Fibroblast of the aortic adventitia (primary cell): ENCODE results near the gene PIGR. TPM values are rescaled to one million over a fixed set of nuclear protein-coding genes. Genes with fewer than 3 reads are reported as not detected.

Source experiments
- DNase-seq: peaks from one replicate; pipeline ENCODE4 v3.0.0-alpha.2; 2010; ENCODE audit warnings: low read depth
- H3K4me3 ChIP-seq: 2 replicates; pipeline ENCODE4 v1.5.1; 2011; ENCODE audit warnings: low read depth, mild to moderate bottlenecking, control low read depth, low read length, moderate library complexity
- CTCF ChIP-seq: IDR thresholded peaks from 2 replicates; pipeline ENCODE4 v1.5.1; 2011; ENCODE audit warnings: mild to moderate bottlenecking, low read length, control low read depth, inconsistent platforms; ENCODE audit not compliant: insufficient read depth
- total RNA-seq: library from RNA; depleted of rRNA; stranded (reverse); fragments of >200 nt; gene quantifications from 2 replicates; pipeline ENCODE4 v1.2.3, GENCODE V29; 2012; ENCODE audit warnings: low replicate concordance

Gene PIGR
- total RNA-seq, 1 donor: not detected

- TF ChIP-seq CTCF: no peak
- no peak for DNase-seq
- no peak overlapping the region for H3K4me3 ChIP-seq
These were observed 16.0 kb upstream of the PIGR start for GRCh38 chr1:206962272-206962671.

GRCh38 chr1:206961668-206962067, 15.4 kb upstream of the PIGR start:
- no peak for TF ChIP-seq CTCF
- no peak overlapping the region for H3K4me3 ChIP-seq
- no peak for DNase-seq

GRCh38 chr1:206960676-206961386, 14.6 kb upstream of the PIGR start:
- TF ChIP-seq CTCF: no peak
- DNase-seq: no peak
- no peak overlapping the region for H3K4me3 ChIP-seq

DNA sequence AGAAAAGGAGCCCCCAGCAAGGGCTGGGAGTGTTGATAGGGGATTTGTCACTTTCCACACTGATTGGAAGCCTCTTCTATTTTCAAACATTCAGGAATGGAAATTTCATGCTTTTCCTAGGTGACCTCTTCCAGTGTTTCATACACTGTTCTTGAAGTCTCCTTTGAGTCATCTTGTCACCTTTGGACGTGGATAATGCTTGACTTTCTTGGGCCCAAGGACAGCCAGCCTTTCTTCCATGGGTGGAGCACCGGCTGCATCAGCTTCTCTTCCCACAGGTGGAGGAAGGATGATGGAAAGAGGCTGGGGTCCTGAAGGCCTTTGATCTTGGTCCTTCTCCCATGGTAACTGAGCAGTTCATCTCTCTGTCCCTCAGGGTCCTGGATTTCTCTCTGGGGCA, 11.9 kb upstream of the PIGR start:
- H3K4me3 ChIP-seq: no peak overlapping the region
- no peak for TF ChIP-seq CTCF
- no peak for DNase-seq

- no peak overlapping the region for H3K4me3 ChIP-seq
- TF ChIP-seq CTCF: no peak
- DNase-seq: no peak
These were observed 11.4 kb upstream of the PIGR start for GRCh38 chr1:206957639-206958038.

GRCh38 chr1:206955476-206956451, 9.5 kb upstream of the PIGR start:
- TF ChIP-seq CTCF: no peak
- H3K4me3 ChIP-seq: no peak overlapping the region
- peak; percentile 8 for DNase-seq
